IPS-18a (cell line): Measurements from ENCODE around the gene CHCT1.
"Not testable (repeated sequence)": the region's sequence is repeated elsewhere in the genome, so short reads cannot be mapped to it uniquely, and the experiment has no call there.

Source experiments
- H3K27ac ChIP-seq: one replicate; pipeline ENCODE4 v1.5.1; 2013; ENCODE audit warnings: low read length
- H3K27me3 ChIP-seq: one replicate; pipeline ENCODE4 v1.6.1; 2013; ENCODE audit warnings: mild to moderate bottlenecking, low read length; ENCODE audit not compliant: control insufficient read depth, insufficient read depth
- H3K36me3 ChIP-seq: one replicate; pipeline ENCODE4 v1.6.1; 2013; ENCODE audit warnings: low read depth, low read length; ENCODE audit not compliant: control insufficient read depth
- H3K4me1 ChIP-seq: one replicate; pipeline ENCODE4 v1.6.1; 2013; ENCODE audit warnings: low read depth, low read length; ENCODE audit not compliant: control insufficient read depth
- H3K4me3 ChIP-seq: one replicate; pipeline ENCODE4 v1.5.1; 2013; ENCODE audit warnings: low read length
- H3K9ac ChIP-seq: one replicate; pipeline ENCODE4 v1.6.1; 2013; ENCODE audit warnings: mild to moderate bottlenecking, low read length, moderate library complexity
- H3K9me3 ChIP-seq: one replicate; pipeline ENCODE4 v1.6.1; 2013; ENCODE audit warnings: low read depth, low read length; ENCODE audit not compliant: control insufficient read depth

The CHCT1 gene

GRCh38 chr17:60422162-60422665 lies at the start of gene CHCT1:
CHCT1 (plus strand) TSS chr17:60422489; CDS start chr17:60422593, 104 bp downstream.
- Histone ChIP-seq H3K4me3 (peak within 1 kb of the TSS; percentile 60), H3K27me3 (peaks cover 11% of the 10 kb centered on the region), H3K9me3 (no peaks in the 10 kb centered on the region), H3K36me3 (no peaks in the 10 kb centered on the region), H3K27ac (no peak within 1 kb of the TSS), H3K4me1 (no peaks in the 10 kb centered on the region), H3K9ac (peak within 1 kb of the TSS; percentile 24)

- no peak overlapping the region for H3K9ac ChIP-seq
- no peak overlapping the region for H3K4me3 ChIP-seq
- H3K27me3 ChIP-seq: no peaks in the 10 kb centered on the region
- no peaks in the 10 kb centered on the region for H3K9me3 ChIP-seq
- H3K4me1 ChIP-seq: peaks cover 9% of the 10 kb centered on the region
- no peaks in the 10 kb centered on the region for H3K36me3 ChIP-seq
- H3K27ac ChIP-seq: no peak overlapping the region
These were observed 49.4 kb upstream of the CHCT1 start for GRCh38 chr17:60372790-60373483.

DNA sequence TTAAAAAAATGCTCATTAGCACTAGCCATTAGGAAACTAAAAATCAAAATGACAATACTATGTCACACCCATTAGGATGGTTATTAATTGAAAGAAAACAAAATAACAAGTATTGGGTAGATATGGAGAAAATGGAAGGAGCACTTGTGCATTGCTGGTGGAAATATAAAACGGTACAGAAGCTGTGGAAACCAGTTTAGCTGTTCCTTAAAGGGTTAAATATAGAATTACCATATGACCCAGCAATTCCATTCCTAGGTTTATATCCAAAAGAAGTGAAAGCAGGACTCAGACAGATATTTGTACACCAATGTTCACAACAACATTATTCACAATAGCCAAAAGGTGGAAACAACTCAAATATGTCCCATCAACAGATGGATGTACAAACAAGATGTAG lies 44.1 kb upstream of the CHCT1 start:
- not testable (repeated sequence) for H3K4me1 ChIP-seq, H3K27ac ChIP-seq, H3K36me3 ChIP-seq, H3K9ac ChIP-seq, H3K27me3 ChIP-seq, H3K4me3 ChIP-seq, H3K9me3 ChIP-seq

DNA sequence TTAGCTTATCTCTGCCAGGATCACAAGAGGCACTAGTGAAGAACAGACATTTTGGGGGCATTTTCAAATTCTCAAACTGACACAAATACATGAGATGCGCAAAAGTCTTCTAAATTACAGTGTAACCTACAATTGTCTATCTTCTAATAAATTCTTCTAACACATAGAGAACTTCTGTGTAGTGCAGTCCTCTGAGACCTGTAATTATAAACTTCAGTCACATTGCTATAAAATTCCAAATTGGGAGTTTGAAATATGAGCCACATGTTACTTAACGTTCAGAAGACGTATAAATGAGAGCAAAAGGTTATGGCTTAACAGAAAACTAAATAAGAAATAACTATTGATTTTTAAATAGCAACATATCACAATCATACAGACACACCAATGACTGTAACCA lies 42.8 kb upstream of the CHCT1 start:
- not testable (repeated sequence) for H3K27ac ChIP-seq, H3K4me3 ChIP-seq, H3K9ac ChIP-seq, H3K36me3 ChIP-seq, H3K9me3 ChIP-seq, H3K27me3 ChIP-seq, H3K4me1 ChIP-seq

- H3K9me3 ChIP-seq: no peaks in the 10 kb centered on the region
- no peaks in the 10 kb centered on the region for H3K27me3 ChIP-seq
- no peak overlapping the region for H3K9ac ChIP-seq
- no peak overlapping the region for H3K27ac ChIP-seq
- H3K4me1 ChIP-seq: peaks cover 31% of the 10 kb centered on the region
- no peak overlapping the region for H3K4me3 ChIP-seq
- H3K36me3 ChIP-seq: no peaks in the 10 kb centered on the region
These were observed 40.3 kb upstream of the CHCT1 start for GRCh38 chr17:60381958-60382357.

DNA sequence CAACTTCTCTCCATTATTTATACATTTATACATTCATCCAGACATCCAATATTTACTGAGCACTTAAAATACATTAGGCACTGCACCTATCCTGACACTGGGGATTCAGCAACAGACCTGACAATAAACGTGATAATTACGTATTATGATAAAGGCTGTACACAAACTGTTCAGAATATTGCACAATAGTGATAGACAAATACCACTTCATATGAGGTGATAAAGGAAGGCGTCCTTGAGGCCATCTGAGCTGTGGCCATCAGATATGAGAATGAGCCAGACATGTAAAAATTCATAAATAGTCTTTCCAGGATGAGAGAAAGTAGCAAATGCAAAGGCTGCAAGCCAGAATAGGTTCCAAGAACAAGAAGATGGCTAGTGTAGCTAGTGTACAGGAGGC lies 38.9 kb upstream of the CHCT1 start:
- Histone ChIP-seq H3K4me3 (no peak overlapping the region), H3K27me3 (no peaks in the 10 kb centered on the region), H3K36me3 (no peaks in the 10 kb centered on the region), H3K9me3 (no peaks in the 10 kb centered on the region), H3K9ac (no peak overlapping the region), H3K4me1 (peaks cover 45% of the 10 kb centered on the region), H3K27ac (no peak overlapping the region)

- Histone ChIP-seq H3K27ac (peak overlapping the region; percentile 74), H3K4me1 (peaks cover 55% of the 10 kb centered on the region), H3K9ac (peak overlapping the region; percentile 45)
- H3K27me3 ChIP-seq, H3K9me3 ChIP-seq, H3K4me3 ChIP-seq, H3K36me3 ChIP-seq: not testable (repeated sequence)
These were observed 37.4 kb upstream of the CHCT1 start for GRCh38 chr17:60384921-60385320.

- no peaks in the 10 kb centered on the region for H3K9me3 ChIP-seq
- H3K9ac ChIP-seq: peak overlapping the region; percentile 45
- H3K27ac ChIP-seq: peak overlapping the region; percentile 69
- H3K4me1 ChIP-seq: peaks cover 65% of the 10 kb centered on the region
- H3K4me3 ChIP-seq: peak overlapping the region; percentile 31
- no peaks in the 10 kb centered on the region for H3K36me3 ChIP-seq
- no peaks in the 10 kb centered on the region for H3K27me3 ChIP-seq
These were observed 35.9 kb upstream of the CHCT1 start for GRCh38 chr17:60386147-60387058.

DNA sequence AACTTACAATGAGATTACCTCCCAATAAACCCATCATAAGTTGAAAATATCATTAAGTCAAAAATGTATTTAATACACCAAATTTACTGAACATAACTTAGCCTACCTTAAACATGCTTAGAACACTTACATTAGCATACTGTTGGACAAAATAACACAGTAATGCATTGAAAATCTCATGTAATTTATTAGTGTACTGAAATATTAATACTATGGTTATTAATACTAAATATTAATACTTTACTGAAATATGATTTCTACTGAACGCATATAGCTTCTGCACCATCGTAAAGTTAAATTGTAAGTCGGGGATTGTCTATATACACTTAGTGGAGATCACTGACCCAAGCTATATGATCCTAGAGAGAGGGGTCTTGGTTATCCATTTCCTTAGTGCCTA lies 34.6 kb upstream of the CHCT1 start:
- Histone ChIP-seq H3K36me3 (no peaks in the 10 kb centered on the region), H3K4me1 (peaks cover 65% of the 10 kb centered on the region), H3K27ac (peak overlapping the region; percentile 46), H3K9ac (peak overlapping the region; percentile 58), H3K4me3 (peak overlapping the region; percentile 60), H3K9me3 (no peaks in the 10 kb centered on the region), H3K27me3 (no peaks in the 10 kb centered on the region)

DNA sequence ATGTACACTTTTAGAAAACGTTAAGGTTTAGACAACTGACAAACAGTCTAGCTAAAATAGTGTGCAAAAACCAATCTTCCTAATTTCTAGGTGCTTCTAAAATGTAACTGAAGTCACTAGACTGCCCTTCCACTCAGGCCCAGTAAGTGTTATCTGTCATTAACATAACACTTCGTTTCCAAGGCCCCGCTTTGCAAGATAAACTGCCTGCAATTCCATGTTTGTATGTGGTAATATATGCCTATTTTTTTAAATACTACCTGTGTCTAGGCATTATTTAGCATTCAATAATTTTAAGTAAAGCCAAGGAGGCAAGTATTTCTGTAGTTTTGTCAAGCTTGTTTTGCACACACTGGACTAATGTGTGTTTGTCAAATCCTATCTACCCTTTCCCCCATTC lies 33.5 kb upstream of the CHCT1 start:
- Histone ChIP-seq H3K27ac (peak overlapping the region; percentile 46), H3K4me3 (peak overlapping the region; percentile 60), H3K9ac (peak overlapping the region; percentile 58), H3K36me3 (no peaks in the 10 kb centered on the region), H3K9me3 (no peaks in the 10 kb centered on the region), H3K4me1 (peaks cover 66% of the 10 kb centered on the region), H3K27me3 (no peaks in the 10 kb centered on the region)

- H3K9me3 ChIP-seq: no peaks in the 10 kb centered on the region
- peak overlapping the region; percentile 98 for H3K4me3 ChIP-seq
- H3K4me1 ChIP-seq: peaks cover 54% of the 10 kb centered on the region
- H3K27me3 ChIP-seq: no peaks in the 10 kb centered on the region
- peak overlapping the region; percentile 76 for H3K9ac ChIP-seq
- no peak overlapping the region for H3K27ac ChIP-seq
- H3K36me3 ChIP-seq: no peaks in the 10 kb centered on the region
These were observed 32.1 kb upstream of the CHCT1 start for GRCh38 chr17:60390186-60390585.
